Endodermal cell (in vitro differentiated cells): ENCODE measurements around the gene EMID1. TPM values are rescaled to one million over a fixed set of nuclear protein-coding genes. Genes with fewer than 3 reads are reported as not detected.

ENCODE experiments used
- DNase-seq: peaks from one replicate; pipeline ENCODE4 v3.0.0-alpha.2; 2017
- H3K27ac ChIP-seq: 2 replicates; pipeline ENCODE4 v1.5.1; 2013; ENCODE audit warnings: mild to moderate bottlenecking, low read depth, low read length, moderate library complexity
- H3K27me3 ChIP-seq: 2 replicates; pipeline ENCODE4 v1.6.1; 2013; ENCODE audit warnings: mild to moderate bottlenecking, low read length, moderate library complexity; ENCODE audit not compliant: insufficient read depth, control insufficient read depth, poor library complexity, severe bottlenecking
- H3K36me3 ChIP-seq: 2 replicates; pipeline ENCODE4 v1.7.0; 2013; ENCODE audit warnings: mild to moderate bottlenecking, low read length, moderate library complexity; ENCODE audit not compliant: control insufficient read depth, insufficient read depth
- H3K4me1 ChIP-seq: one replicate; pipeline ENCODE4 v1.7.0; 2013; ENCODE audit warnings: low read length; ENCODE audit not compliant: control insufficient read depth, insufficient read depth
- H3K4me3 ChIP-seq: 2 replicates; pipeline ENCODE4 v1.5.1; 2013; ENCODE audit warnings: mild to moderate bottlenecking, low read length, moderate library complexity
- H3K9ac ChIP-seq: 2 replicates; pipeline ENCODE4 v1.6.1; 2013; ENCODE audit warnings: mild to moderate bottlenecking, low read length, moderate library complexity; ENCODE audit not compliant: poor library complexity, severe bottlenecking; ENCODE audit errors: extremely low read depth
- H3K9me3 ChIP-seq: 2 replicates; pipeline ENCODE4 v1.6.1; 2013; ENCODE audit warnings: mild to moderate bottlenecking, low read length, moderate library complexity; ENCODE audit not compliant: control insufficient read depth
- H3K27ac Mint-ChIP-seq: 2 replicates; pipeline ENCODE4 v1.8.0; 2020; ENCODE audit warnings: mixed read lengths
- H3K27me3 Mint-ChIP-seq: 2 replicates; pipeline ENCODE4 v1.8.0; 2021; ENCODE audit warnings: mild to moderate bottlenecking, mixed read lengths; ENCODE audit not compliant: insufficient read depth
- H3K36me3 Mint-ChIP-seq: 2 replicates; pipeline ENCODE4 v1.8.0; 2020; ENCODE audit warnings: low read depth, mixed read lengths
- H3K4me1 Mint-ChIP-seq: 2 replicates; pipeline ENCODE4 v1.8.0; 2020; ENCODE audit warnings: mixed read lengths
- H3K4me3 Mint-ChIP-seq: 2 replicates; pipeline ENCODE4 v1.8.0; 2020; ENCODE audit warnings: mild to moderate bottlenecking, moderate library complexity, mixed read lengths
- H3K9me3 Mint-ChIP-seq: 2 replicates; pipeline ENCODE4 v1.8.0; 2020; ENCODE audit warnings: mild to moderate bottlenecking, mixed read lengths
- CTCF ChIP-seq: fragments of 200-600 bp; sonication (generic); conservative IDR thresholded peaks from 2 replicates; pipeline ENCODE4 v1.5.0; 2021; ENCODE audit warnings: antibody characterized with exemption, mild to moderate bottlenecking
- WGBS, 2 experiments: methylation state at CpG; one replicate each; pipeline versions ENCODE4 v1.1.5 to v1.1.7; 2013; ENCODE audit warnings: missing lambda C conversion rate in 2 of 2, mixed read lengths in 1 of 2; ENCODE audit not compliant: insufficient coverage in 1 of 2, insufficient read length in 1 of 2; 5-methylcytosine and 5-hydroxymethylcytosine counted together
- total RNA-seq, 2 donors: library from RNA; stranded (reverse); fragmentation: NEBNext Ultra II Directional in 1 of 2; extraction: Animal tissue kit (Norgen Biotek cat#: 25700) in 1 of 2; gene quantifications; 2 replicates in 1 of 2; 3 replicates in 1 of 2; pipeline ENCODE4 v1.2.1, GENCODE V29; 2021

Gene EMID1
- total RNA-seq, 2 donors from 2014 or later, result 19.8 to 41.8 TPM

DNA sequence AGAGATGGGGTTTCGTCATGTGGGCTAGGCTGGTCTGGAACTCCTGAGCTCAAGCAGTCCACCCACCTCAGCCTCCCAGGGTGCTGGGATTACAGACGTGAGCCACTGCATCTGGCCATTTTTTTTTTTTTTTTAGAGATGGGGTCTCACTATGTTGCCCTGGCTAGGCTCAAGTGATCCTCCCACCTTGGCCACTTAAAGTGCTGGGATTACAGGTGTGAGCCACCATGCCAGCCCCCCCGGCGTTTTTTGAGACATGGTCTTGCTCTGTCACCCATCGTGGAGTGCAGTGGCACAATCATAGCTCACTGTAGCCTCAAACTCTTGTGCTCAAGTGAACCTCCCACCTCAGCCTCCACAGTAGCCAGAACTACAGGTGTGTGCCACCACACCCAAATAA, 45.6 kb downstream of the EMID1 start:
- Histone ChIP-seq H3K9ac (no peak overlapping the region), H3K4me3 (no peak overlapping the region), H3K9me3 (no peaks in the 10 kb centered on the region), H3K4me1 (peaks cover 4% of the 10 kb centered on the region), H3K27me3 (no peaks in the 10 kb centered on the region), H3K36me3 (no peaks in the 10 kb centered on the region), H3K27ac (no peak overlapping the region)
- H3K36me3 Mint-ChIP-seq, result peaks cover 3% of the 10 kb centered on the region
- no peak for DNase-seq
- no peaks in the 10 kb centered on the region for H3K27me3 Mint-ChIP-seq
- H3K9me3 Mint-ChIP-seq, result no peaks in the 10 kb centered on the region
- no peak for TF ChIP-seq CTCF
- WGBS, 2 experiments, result 91 to 97% methylated on average over 4 to 5 of the region's 5 CpGs
- no peaks in the 10 kb centered on the region for H3K4me1 Mint-ChIP-seq
- H3K4me3 Mint-ChIP-seq, result no peak overlapping the region
- H3K27ac Mint-ChIP-seq, result no peak overlapping the region

DNA sequence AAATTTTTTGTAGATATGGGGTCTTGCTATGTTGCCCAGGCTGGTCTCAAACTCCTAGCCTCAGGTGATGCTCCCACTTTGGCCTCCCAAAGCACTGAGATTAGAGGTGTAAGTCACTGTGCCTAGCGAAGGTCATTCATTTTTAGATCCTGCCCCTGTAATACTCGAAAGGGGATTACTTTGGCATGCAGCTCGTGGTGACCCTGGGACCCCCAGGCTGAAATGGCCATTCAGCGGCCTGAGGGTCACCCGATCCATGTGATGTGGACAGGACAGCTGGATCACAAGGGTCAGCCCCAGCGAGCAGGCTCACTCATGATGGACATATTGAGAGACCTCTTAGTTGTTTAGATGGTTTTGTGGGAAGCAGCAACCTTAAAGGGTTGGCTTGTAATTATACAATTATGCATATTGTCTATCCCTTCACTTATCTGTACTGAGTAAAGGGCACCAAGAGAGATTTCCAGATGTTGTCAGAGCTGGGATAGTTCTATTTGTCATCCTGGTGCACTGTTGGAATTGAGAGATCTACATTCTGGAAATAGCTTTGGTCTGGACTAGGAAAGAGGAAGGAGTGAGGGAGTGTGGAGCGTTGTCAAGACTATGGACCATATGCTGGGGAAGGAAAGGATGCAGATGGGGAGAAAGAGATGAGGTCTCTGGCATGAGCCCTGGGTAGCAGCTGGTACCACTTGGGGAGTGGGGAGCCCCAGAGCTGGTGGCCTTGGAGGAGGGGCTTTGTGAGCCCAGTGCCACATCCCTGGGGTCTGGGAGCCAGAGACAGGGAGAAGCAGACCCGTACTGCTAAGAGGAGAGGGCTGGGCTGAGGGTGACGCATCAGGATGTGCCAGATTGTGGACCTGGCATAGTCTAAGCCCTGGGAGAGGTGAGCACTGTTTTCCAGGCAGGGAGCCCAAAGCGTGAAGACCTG, 46.5 kb downstream of the EMID1 start:
- no peak overlapping the region for H3K9ac ChIP-seq
- TF ChIP-seq CTCF, result no peak
- no peak overlapping the region for H3K27ac ChIP-seq
- no peaks in the 10 kb centered on the region for H3K9me3 ChIP-seq
- 91 to 93% methylated on average over 8 to 10 of the region's 10 CpGs for WGBS, 2 experiments
- no peak overlapping the region for H3K4me3 Mint-ChIP-seq
- H3K27me3 ChIP-seq, result no peaks in the 10 kb centered on the region
- no peak overlapping the region for H3K27ac Mint-ChIP-seq
- H3K4me1 ChIP-seq, result peaks cover 4% of the 10 kb centered on the region
- peaks cover 3% of the 10 kb centered on the region for H3K36me3 Mint-ChIP-seq
- no peaks in the 10 kb centered on the region for H3K27me3 Mint-ChIP-seq
- H3K4me3 ChIP-seq, result no peak overlapping the region
- no peaks in the 10 kb centered on the region for H3K4me1 Mint-ChIP-seq
- H3K9me3 Mint-ChIP-seq, result no peaks in the 10 kb centered on the region
- no peak for DNase-seq
- no peaks in the 10 kb centered on the region for H3K36me3 ChIP-seq

- H3K9ac ChIP-seq, result no peak overlapping the region
- Mint-ChIP-seq H3K4me3 (no peak overlapping the region), H3K27ac (no peak overlapping the region), H3K36me3 (peaks cover 3% of the 10 kb centered on the region), H3K4me1 (no peaks in the 10 kb centered on the region), H3K27me3 (no peaks in the 10 kb centered on the region), H3K9me3 (no peaks in the 10 kb centered on the region)
- DNase-seq, result no peak
- 80 to 81% methylated on average over 6 to 14 of the region's 14 CpGs for WGBS, 2 experiments
- TF ChIP-seq CTCF, result peak; percentile 30
- no peaks in the 10 kb centered on the region for H3K9me3 ChIP-seq
- no peaks in the 10 kb centered on the region for H3K27me3 ChIP-seq
- no peak overlapping the region for H3K27ac ChIP-seq
- H3K4me1 ChIP-seq, result peaks cover 4% of the 10 kb centered on the region
- H3K36me3 ChIP-seq, result no peaks in the 10 kb centered on the region
- H3K4me3 ChIP-seq, result no peak overlapping the region
Observed at GRCh38 chr22:29253561-29254285, 48.0 kb downstream of the EMID1 start.
